A549 treated with dexamethasone at 1 μM for 4 hours (cell line): ENCODE data around the gene EQTN. TPM values are rescaled to one million over a fixed set of nuclear protein-coding genes. Genes with fewer than 3 reads are reported as not detected.

Source experiments
- total RNA-seq: library from RNA; stranded (reverse); fragments of 200-300 nt; extraction: Qiagen RNA extraction; gene quantifications from 5 replicates; pipeline ENCODE4 v1.2.3, GENCODE V29; 2022

Gene EQTN
- total RNA-seq, result 0.20 to 0.21 TPM in 2 of 5 replicates, not detected in the others

GRCh38 chr9:27297050-27297449 lies at the start of gene EQTN:
EQTN (minus strand) TSS chr9:27297150; CDS start chr9:27297055, 95 bp downstream.

Other genes with a start within 250 kb of the EQTN start
- gene TEK, start 187.9 kb downstream of the EQTN start, total RNA-seq, result 0.13 to 0.25 TPM (median 0.18 TPM) in 5 replicates
- gene IFNK, start 227.1 kb upstream of the EQTN start, total RNA-seq, result 0.13 TPM in 1 of 5 replicates, not detected in the others
- 10.7 to 14.7 TPM (median 13.3 TPM) in 5 replicates for gene MOB3B, start 232.7 kb upstream of the EQTN start, total RNA-seq